Adrenal gland (tissue), 5 donors: ENCODE measurements around the gene CNOT11.

ENCODE experiments used
- POLR2A ChIP-seq, 2 donors: fragments of 450-650 bp; IDR thresholded peaks; one replicate each; pipeline ENCODE4 v1.6.1; 2017; ENCODE audit warnings: antibody characterized with exemption in 2 of 2, mild to moderate bottlenecking in 2 of 2, moderate library complexity in 1 of 2
- TF ChIP-seq, protein P1 (sequence below), 6 experiments: fragments of 450-650 bp in 4 of 6; fragments of 200-600 bp in 2 of 6; sonication (generic) in 1 of 6; IDR thresholded peaks; 1 replicate in 5 of 6; 2 replicates in 1 of 6; pipeline versions ENCODE4 v1.5.1 to v1.8.0; 2016 to 2021; ENCODE audit warnings: antibody characterized with exemption in 6 of 6, mild to moderate bottlenecking in 2 of 6, moderate library complexity in 1 of 6
- donor health status: DM: no; HTN: no; CAD: no.

DNA sequence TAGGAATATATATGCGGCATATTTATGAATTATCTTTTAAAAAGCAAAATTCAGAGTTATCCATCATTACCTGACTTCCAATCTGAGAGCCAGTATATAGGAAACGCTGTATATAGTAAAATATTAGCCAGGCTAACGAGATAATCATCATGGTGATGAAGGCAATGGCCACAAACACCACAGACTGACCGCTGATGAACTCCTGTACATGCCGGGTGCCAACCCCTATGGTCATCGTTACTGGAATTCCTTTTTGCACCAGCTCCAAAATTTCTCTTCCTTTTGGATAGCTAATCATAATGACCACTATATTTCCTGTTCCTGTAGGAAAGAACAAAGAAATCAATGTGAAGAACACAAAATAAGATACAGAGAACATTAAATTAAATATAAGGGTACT is 42.2 kb downstream of the CNOT11 start:
- TF ChIP-seq POLR2A (IDR thresholded peaks at IDR 0.05): no peak
- TF ChIP-seq, protein P1, sequence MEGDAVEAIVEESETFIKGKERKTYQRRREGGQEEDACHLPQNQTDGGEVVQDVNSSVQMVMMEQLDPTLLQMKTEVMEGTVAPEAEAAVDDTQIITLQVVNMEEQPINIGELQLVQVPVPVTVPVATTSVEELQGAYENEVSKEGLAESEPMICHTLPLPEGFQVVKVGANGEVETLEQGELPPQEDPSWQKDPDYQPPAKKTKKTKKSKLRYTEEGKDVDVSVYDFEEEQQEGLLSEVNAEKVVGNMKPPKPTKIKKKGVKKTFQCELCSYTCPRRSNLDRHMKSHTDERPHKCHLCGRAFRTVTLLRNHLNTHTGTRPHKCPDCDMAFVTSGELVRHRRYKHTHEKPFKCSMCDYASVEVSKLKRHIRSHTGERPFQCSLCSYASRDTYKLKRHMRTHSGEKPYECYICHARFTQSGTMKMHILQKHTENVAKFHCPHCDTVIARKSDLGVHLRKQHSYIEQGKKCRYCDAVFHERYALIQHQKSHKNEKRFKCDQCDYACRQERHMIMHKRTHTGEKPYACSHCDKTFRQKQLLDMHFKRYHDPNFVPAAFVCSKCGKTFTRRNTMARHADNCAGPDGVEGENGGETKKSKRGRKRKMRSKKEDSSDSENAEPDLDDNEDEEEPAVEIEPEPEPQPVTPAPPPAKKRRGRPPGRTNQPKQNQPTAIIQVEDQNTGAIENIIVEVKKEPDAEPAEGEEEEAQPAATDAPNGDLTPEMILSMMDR (IDR thresholded peaks at IDR 0.05): no peak
